ENCODE measurements around the gene VRK1. TPM values are rescaled to one million over a fixed set of nuclear protein-coding genes. Genes with fewer than 3 reads are reported as not detected.

Gene VRK1
- total and polyA plus RNA-seq, 2 of the 4 experiments (the other 2 are of a cell fraction): 14.2 to 19.9 TPM

- Histone ChIP-seq H2BK120ac (ENCODE audit: low read depth, low read length) (no peak overlapping the region), H3K36me3 (ENCODE audit: control insufficient read depth, insufficient read depth, low read length) (no peaks in the 10 kb centered on the region), H2AK5ac (ENCODE audit: low read depth, low read length) (no peak overlapping the region), H4K20me1 (ENCODE audit: insufficient read depth, low read length) (no peaks in the 10 kb centered on the region), H3K9ac (ENCODE audit: low read depth, low read length) (no peak overlapping the region), H3K27ac (ENCODE audit: insufficient read depth, low read length) (no peak overlapping the region), H2BK15ac (ENCODE audit: low read depth, low read length) (no peak overlapping the region), H2BK20ac (ENCODE audit: low read depth, low read length) (no peak overlapping the region), H3K4me1 (ENCODE audit: control insufficient read depth, insufficient read depth, low read length) (peaks cover 2% of the 10 kb centered on the region; the same call in 1 of the 2 replicates), H3K18ac (ENCODE audit: low read depth, low read length) (no peak overlapping the region), H3K4me2 (ENCODE audit: low read depth, low read length) (no peak overlapping the region), H4K5ac (ENCODE audit: low read depth, low read length) (no peak overlapping the region), H2AK9ac (replicated peaks; ENCODE audit: low read depth, low read length, poor library complexity) (no peak overlapping the region), H3K9me1 (ENCODE audit: insufficient read depth, low read length) (no peaks in the 10 kb centered on the region), H3K14ac (replicated peaks; ENCODE audit: low read depth, low read length) (no peak overlapping the region), H4K8ac (ENCODE audit: low read depth in 2 of 2, low read length in 2 of 2) (no peak overlapping the region), H3K79me1 (ENCODE audit: low read depth in 1 of 2, low read length in 2 of 2) (no peaks in the 10 kb centered on the region), H3K4ac (ENCODE audit: low read depth, low read length) (no peak overlapping the region), H3K4me3 (ENCODE audit: insufficient read depth, low read depth, low read length) (no peak overlapping the region), H3K27me3 (ENCODE audit: control insufficient read depth, insufficient read depth, low read length) (no peaks in the 10 kb centered on the region), H4K91ac (ENCODE audit: insufficient read depth, low read depth, low read length) (no peak overlapping the region), H2BK5ac (ENCODE audit: low read depth, low read length, poor library complexity, severe bottlenecking) (no peak overlapping the region), H3K9me3 (ENCODE audit: control insufficient read depth, insufficient read depth, low read length) (peaks cover 3% of the 10 kb centered on the region; the same call in 1 of the 2 replicates), H3K23ac (ENCODE audit: low read depth, low read length) (no peak overlapping the region), H2AFZ (replicated peaks; ENCODE audit: low read length, poor library complexity) (no peak overlapping the region), H3K56ac (ENCODE audit: extremely low read depth, insufficient read depth, low read length) (no peak overlapping the region)
- ATAC-seq (ENCODE audit: low read depth): no peak
- no CpG with 5 or more reads among the region's 3 CpGs for WGBS, 2 experiments (ENCODE audit: extremely low coverage in 2 of 2, insufficient read length in 1 of 2)
- CTCF ChIA-PET: no interaction called here
- no peak for TF ChIP-seq BHLHE40 (IDR thresholded peaks at IDR 0.05; ENCODE audit: low read depth, low read length)
- TF ChIP-seq MAZ (IDR thresholded peaks at IDR 0.05; ENCODE audit: borderline replicate concordance, low read depth, low read length): no peak
- in situ Hi-C loops (cut with MboI; ENCODE audit: low sequenced_read_pairs): no loop called here
- dilution Hi-C loops (cut with HindIII; ENCODE audit: low sequenced_read_pairs, unreplicated experiment): no loop called here
- intact Hi-C loops (cut with micrococcal nuclease): no loop called here
- POLR2A ChIA-PET (ENCODE audit: unreplicated experiment): no interaction called here
- no peak for DNase-seq
- BruUV-seq (replicated peaks): no TSS peak
Observed at GRCh38 chr14:96905825-96906224, 108.6 kb downstream of the VRK1 start.
